Activated CD4-positive, alpha-beta T cell treated with anti-CD3 and anti-CD28 coated beads, Interleukin-2, amount 10 ng/mL, durations not matched to agents 24 days and 14 days (primary cell): Measurements from ENCODE around the gene LAMTOR4. TPM values are rescaled to one million over a fixed set of nuclear protein-coding genes. Genes with fewer than 3 reads are reported as not detected.
A peak's percentile ranks its signal among the peaks of the same experiment; 100 is the strongest.

Experiments
- DNase-seq: peaks from one replicate; pipeline ENCODE4 v3.0.0; 2022
- H3K27ac Mint-ChIP-seq: one replicate; pipeline ENCODE4 v1.8.0; 2022; ENCODE audit warnings: mild to moderate bottlenecking, mixed read lengths
- H3K27me3 Mint-ChIP-seq: one replicate; pipeline ENCODE4 v1.8.0; 2022; ENCODE audit warnings: mixed read lengths
- H3K36me3 Mint-ChIP-seq: one replicate; pipeline ENCODE4 v1.8.0; 2022; ENCODE audit warnings: low read depth, mild to moderate bottlenecking, mixed read lengths
- H3K4me1 Mint-ChIP-seq: one replicate; pipeline ENCODE4 v1.8.0; 2021; ENCODE audit warnings: mixed read lengths
- H3K4me3 Mint-ChIP-seq: one replicate; pipeline ENCODE4 v1.8.0; 2022; ENCODE audit warnings: mild to moderate bottlenecking, moderate library complexity, mixed read lengths
- H3K9me3 Mint-ChIP-seq: one replicate; pipeline ENCODE4 v1.8.0; 2021; ENCODE audit warnings: mixed read lengths
- intact Hi-C: fragments of 100-400 bp; cut with micrococcal nuclease; formaldehyde crosslinking; loops from one replicate; pipeline ENCODE4 v1.15.1; 2023
- total RNA-seq: library from RNA; stranded (reverse); gene quantifications from 2 replicates; pipeline ENCODE4 v1.2.3, GENCODE V29; 2022

LAMTOR4 gene
- total RNA-seq = 123 and 126 TPM in 2 replicates

- DNase-seq = peak; percentile 100
- no peaks in the 10 kb centered on the region for H3K27me3 Mint-ChIP-seq
- H3K4me1 Mint-ChIP-seq = peaks cover 33% of the 10 kb centered on the region
- H3K4me3 Mint-ChIP-seq = peak within 1 kb of the TSS; percentile 99
- no peaks in the 10 kb centered on the region for H3K9me3 Mint-ChIP-seq
- intact Hi-C loops = loop anchor here (1.0 to 5.0 kb wide), 4 partner anchors 10 to 279 kb away; partner anchors contain the start of genes AP4M1, MCM7, MEPCE and TRAPPC14
- H3K27ac Mint-ChIP-seq = peak within 1 kb of the TSS; percentile 99
- peaks cover 26% of the 10 kb centered on the region for H3K36me3 Mint-ChIP-seq
Observed at GRCh38 chr7:100148559-100149328, at the start of gene LAMTOR4. LAMTOR4 (plus strand) TSS chr7:100148918; CDS start chr7:100148973, 55 bp downstream.

DNA sequence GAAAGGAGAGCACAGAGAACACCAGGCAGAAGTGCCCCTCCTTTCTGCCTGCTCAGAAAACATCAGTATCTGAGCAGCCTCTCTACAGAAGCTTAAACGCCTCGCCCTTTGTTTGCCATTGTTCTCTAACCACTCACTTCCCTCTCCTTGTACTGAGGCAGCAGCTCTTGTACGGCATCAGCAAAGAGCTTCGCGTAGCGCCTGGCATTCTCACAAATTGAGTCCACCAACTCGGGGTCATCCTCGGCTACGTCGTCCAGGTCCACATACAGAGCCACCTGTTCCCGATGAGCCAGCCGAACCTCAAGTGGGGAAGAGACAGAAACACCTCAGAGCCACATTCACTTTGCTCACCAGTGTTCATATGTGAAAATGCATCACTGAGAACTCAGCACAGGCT lies 49.3 kb upstream of the LAMTOR4 start:
- no peaks in the 10 kb centered on the region for H3K9me3 Mint-ChIP-seq
- H3K27ac Mint-ChIP-seq = peak overlapping the region; percentile 94
- H3K4me3 Mint-ChIP-seq = peak overlapping the region; percentile 94
- no peaks in the 10 kb centered on the region for H3K27me3 Mint-ChIP-seq
- peaks cover 62% of the 10 kb centered on the region for H3K36me3 Mint-ChIP-seq
- no peak for DNase-seq
- intact Hi-C loops = no loop called here
- peaks cover 41% of the 10 kb centered on the region for H3K4me1 Mint-ChIP-seq

- H3K4me3 Mint-ChIP-seq = peak overlapping the region; percentile 94
- H3K4me1 Mint-ChIP-seq = peaks cover 37% of the 10 kb centered on the region
Observed at GRCh38 chr7:100100420-100101015, 48.2 kb upstream of the LAMTOR4 start.

DNA sequence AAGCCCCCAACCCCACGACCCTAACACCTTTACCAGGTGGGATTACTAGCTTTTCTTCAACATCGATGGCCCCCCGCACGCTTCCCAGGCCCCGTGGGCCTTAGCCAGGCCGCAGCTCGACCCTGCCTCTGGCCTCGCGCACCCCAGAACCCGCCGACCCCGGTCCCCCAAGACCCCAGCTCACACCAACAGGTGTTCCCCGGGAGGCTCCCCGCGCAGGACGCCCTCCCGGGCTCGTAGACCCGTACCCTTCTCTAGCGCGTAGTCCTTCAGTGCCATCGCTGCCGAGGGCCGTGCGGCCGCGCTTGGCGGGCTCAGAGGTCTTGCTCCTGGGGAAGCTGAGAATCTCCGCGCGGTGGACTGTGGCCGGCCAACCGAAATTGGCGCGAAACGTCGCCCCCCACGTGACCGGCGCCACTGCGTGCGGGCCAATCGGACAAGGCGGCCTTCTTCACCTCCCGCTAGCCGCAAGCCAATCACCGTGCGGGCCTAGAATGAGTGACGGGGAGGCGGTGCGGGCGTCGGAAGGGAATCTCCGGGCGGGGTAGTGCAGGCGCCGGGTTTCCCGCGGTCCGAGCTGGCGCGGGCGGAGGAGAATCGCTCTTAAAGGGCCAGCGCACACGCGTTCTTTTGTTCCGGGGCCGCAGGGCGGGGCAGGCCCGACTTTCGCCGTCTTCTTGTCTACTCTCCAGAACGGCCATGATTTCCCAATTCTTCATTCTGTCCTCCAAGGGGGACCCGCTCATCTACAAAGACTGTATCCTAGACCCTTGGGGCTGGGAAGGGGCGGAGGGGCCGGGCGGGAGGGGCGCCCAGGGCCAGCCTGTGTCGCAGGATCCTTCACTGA lies 47.5 kb upstream of the LAMTOR4 start, which contains the start of the genes AP4M1 and MCM7:
Gene AP4M1 (plus strand): TSS at position 628 of the 847 bp plus-strand sequence. CDS start 72 bp downstream, at position 700.
Gene MCM7 (minus strand): TSS at position 382 of the 847 bp plus-strand sequence. CDS start 103 bp downstream, at position 279.
- peak; percentile 99 for DNase-seq
- H3K27ac Mint-ChIP-seq = peak within 1 kb of the TSS; percentile 94
- H3K27me3 Mint-ChIP-seq = no peaks in the 10 kb centered on the region
- intact Hi-C loops = loop anchor here (1.0 to 2.0 kb wide), 7 partner anchors 12 to 751 kb away; partner anchors contain the start of genes CNPY4, LAMTOR4, SLC12A9 and TAF6
- peak within 1 kb of the TSS; percentile 94 for H3K4me3 Mint-ChIP-seq
- peaks cover 35% of the 10 kb centered on the region for H3K4me1 Mint-ChIP-seq
- peaks cover 46% of the 10 kb centered on the region for H3K36me3 Mint-ChIP-seq
- H3K9me3 Mint-ChIP-seq = no peaks in the 10 kb centered on the region

More at GRCh38 chr7:100100420-100101015, 48.2 kb upstream of the LAMTOR4 start:
- Mint-ChIP-seq H3K9me3 (no peaks in the 10 kb centered on the region), H3K27ac (peak overlapping the region; percentile 94), H3K36me3 (peaks cover 52% of the 10 kb centered on the region), H3K27me3 (no peaks in the 10 kb centered on the region)
- intact Hi-C loops = loop anchor here (1.0 to 2.0 kb wide), 8 partner anchors 11 to 752 kb away; partner anchors contain the start of genes CNPY4, LAMTOR4, SLC12A9 and TAF6
- peak; percentile 97 for DNase-seq

- Mint-ChIP-seq H3K27me3 (no peaks in the 10 kb centered on the region), H3K36me3 (peaks cover 43% of the 10 kb centered on the region), H3K4me1 (peaks cover 25% of the 10 kb centered on the region), H3K9me3 (no peaks in the 10 kb centered on the region), H3K4me3 (peak overlapping the region; percentile 94), H3K27ac (no peak overlapping the region)
- intact Hi-C loops = no loop called here
- no peak for DNase-seq
Observed at GRCh38 chr7:100102950-100103840, 45.5 kb upstream of the LAMTOR4 start.

DNA sequence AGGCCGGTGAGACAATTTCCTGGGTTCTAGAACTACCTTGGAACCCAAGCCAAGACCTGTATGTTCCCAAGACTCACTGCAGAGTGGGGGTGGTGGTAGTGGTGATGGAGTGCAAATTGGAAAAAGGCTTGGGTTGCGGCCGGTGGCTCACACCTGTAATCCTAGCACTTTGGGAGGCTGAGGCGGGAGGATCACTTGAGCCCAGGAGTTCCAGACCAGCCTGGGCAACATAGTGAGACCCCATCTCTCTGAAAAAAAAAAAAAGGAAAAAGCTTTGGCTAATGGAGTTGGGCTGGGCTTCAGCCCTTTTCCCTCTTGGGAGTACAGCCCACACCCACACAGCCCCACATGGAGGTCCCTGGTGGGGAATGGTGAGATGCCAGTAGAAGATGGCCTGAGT lies 43.2 kb upstream of the LAMTOR4 start:
- peaks cover 38% of the 10 kb centered on the region for H3K36me3 Mint-ChIP-seq
- intact Hi-C loops = no loop called here
- H3K4me3 Mint-ChIP-seq = no peak overlapping the region
- H3K4me1 Mint-ChIP-seq = peaks cover 5% of the 10 kb centered on the region
- no peaks in the 10 kb centered on the region for H3K27me3 Mint-ChIP-seq
- no peaks in the 10 kb centered on the region for H3K9me3 Mint-ChIP-seq
- H3K27ac Mint-ChIP-seq = no peak overlapping the region
- DNase-seq = no peak

DNA sequence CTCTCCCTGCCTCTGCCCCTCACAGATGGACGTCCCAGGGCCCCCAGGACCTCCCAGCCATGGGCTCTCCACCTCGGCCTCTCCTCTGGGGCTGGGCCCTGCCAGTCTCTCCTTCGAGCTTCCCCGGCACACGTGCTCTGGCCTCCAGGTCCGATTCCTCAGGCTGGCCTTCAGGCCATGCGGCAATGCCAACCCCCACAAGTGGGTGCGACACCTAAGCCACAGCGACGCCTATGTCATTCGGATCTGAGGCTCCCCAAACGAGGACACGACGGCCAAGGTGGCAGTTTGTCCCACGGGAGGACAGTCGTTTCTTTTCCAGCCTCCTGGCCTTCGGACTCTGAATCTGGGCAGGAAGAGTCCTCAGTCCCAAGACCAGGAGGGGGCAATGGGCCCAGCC lies 42.1 kb upstream of the LAMTOR4 start:
- DNase-seq = no peak
- peaks cover 44% of the 10 kb centered on the region for H3K36me3 Mint-ChIP-seq
- no peak overlapping the region for H3K4me3 Mint-ChIP-seq
- H3K9me3 Mint-ChIP-seq = no peaks in the 10 kb centered on the region
- H3K27ac Mint-ChIP-seq = no peak overlapping the region
- intact Hi-C loops = no loop called here
- peaks cover 3% of the 10 kb centered on the region for H3K4me1 Mint-ChIP-seq
- no peaks in the 10 kb centered on the region for H3K27me3 Mint-ChIP-seq

DNA sequence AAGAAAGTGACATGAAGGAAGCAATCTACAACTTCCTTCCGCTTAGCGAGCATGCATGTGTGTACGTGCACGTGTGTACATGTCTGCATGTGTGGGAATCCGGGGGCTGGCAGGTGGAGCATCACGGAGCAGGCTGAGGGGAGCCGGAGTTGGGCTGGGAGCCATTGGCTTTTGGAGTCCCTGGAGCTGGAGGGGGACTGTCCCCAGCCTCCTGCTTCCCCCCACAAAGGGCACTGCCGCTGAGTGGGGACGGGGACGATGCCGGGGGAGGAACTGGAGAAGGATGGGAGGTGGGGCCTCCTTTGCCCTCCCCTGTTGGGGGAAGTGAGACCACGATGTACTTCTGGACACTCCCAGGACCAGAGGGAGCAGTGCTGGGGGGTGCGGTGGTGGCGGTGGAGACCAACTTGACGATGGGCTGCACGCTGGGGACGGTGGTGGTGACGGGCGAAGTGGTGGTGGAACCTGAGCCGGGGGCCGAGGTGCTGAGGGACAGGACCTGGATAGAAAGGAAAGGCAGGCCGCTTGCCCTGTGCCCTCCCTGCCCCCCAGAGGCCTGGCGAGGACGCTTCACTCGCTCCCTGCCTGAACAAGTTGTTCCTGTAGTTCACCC lies 41.5 kb upstream of the LAMTOR4 start:
- no peak overlapping the region for H3K27ac Mint-ChIP-seq
- H3K4me3 Mint-ChIP-seq = no peak overlapping the region
- H3K36me3 Mint-ChIP-seq = peaks cover 46% of the 10 kb centered on the region
- no peaks in the 10 kb centered on the region for H3K27me3 Mint-ChIP-seq
- intact Hi-C loops = no loop called here
- peaks cover 3% of the 10 kb centered on the region for H3K4me1 Mint-ChIP-seq
- DNase-seq = no peak
- H3K9me3 Mint-ChIP-seq = no peaks in the 10 kb centered on the region

GRCh38 chr7:100107890-100108289 lies 40.8 kb upstream of the LAMTOR4 start:
- intact Hi-C loops = no loop called here
- Mint-ChIP-seq H3K4me3 (no peak overlapping the region), H3K9me3 (no peaks in the 10 kb centered on the region), H3K27ac (no peak overlapping the region), H3K36me3 (peaks cover 50% of the 10 kb centered on the region), H3K27me3 (no peaks in the 10 kb centered on the region), H3K4me1 (no peaks in the 10 kb centered on the region)
- DNase-seq = no peak

DNA sequence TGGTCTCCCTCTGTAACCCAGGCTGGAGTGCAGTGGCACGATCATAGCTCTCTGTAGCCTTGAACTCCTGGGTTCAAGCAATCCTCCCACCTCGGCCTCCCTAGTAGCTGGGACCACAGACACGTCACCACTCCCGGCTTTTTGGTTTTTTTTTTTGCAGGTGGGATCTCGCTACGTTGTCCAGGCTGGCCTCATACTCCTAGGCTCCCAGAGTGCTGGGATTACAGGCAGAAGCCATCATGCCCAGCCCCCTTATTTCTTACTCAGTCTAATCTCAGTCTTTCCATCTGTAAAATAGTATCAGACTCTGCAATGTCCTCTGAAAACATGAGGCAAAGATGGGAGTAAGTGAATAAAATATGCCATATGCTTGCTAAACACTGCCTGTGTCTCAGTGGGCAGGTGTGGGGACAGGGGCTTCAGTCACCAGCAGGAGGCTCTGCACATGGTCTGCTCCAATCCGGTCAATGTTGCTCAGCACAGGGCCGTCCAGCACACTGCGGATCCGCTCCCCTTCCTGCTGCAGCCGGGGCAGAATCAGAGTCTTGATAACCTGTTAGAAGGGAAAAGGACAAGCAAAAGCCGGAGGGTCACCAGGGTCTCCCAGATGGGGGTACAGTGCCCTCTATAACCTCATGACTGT lies 39.1 kb upstream of the LAMTOR4 start:
- peaks cover 50% of the 10 kb centered on the region for H3K36me3 Mint-ChIP-seq
- H3K27ac Mint-ChIP-seq = no peak overlapping the region
- H3K4me1 Mint-ChIP-seq = no peaks in the 10 kb centered on the region
- intact Hi-C loops = no loop called here
- H3K27me3 Mint-ChIP-seq = no peaks in the 10 kb centered on the region
- DNase-seq = no peak
- H3K9me3 Mint-ChIP-seq = no peaks in the 10 kb centered on the region
- H3K4me3 Mint-ChIP-seq = no peak overlapping the region

DNA sequence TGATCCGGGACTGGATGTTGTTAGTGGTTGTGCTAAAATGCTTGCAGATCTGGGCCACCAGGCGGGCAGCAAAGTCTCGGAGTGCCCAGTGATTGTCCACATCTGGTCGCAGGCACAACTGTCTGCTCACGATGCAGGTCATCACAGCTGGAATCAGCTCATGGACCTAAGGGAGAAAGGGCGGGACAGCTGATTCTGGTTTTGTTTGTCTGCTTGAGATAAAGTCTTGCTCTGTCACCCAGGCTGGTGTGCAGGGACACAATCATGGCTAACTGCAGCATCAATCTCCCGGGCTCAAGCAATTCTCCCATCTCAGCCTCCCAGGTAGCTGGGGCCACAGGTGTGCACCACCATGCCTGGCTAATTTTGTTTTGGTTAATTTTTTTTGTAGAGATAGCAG lies 37.6 kb upstream of the LAMTOR4 start:
- no peaks in the 10 kb centered on the region for H3K9me3 Mint-ChIP-seq
- peaks cover 53% of the 10 kb centered on the region for H3K36me3 Mint-ChIP-seq
- H3K4me3 Mint-ChIP-seq = no peak overlapping the region
- H3K27ac Mint-ChIP-seq = no peak overlapping the region
- peaks cover 2% of the 10 kb centered on the region for H3K4me1 Mint-ChIP-seq
- no peaks in the 10 kb centered on the region for H3K27me3 Mint-ChIP-seq
- intact Hi-C loops = no loop called here
- no peak for DNase-seq

GRCh38 chr7:100111914-100112313 lies 36.8 kb upstream of the LAMTOR4 start:
- no peak overlapping the region for H3K27ac Mint-ChIP-seq
- H3K36me3 Mint-ChIP-seq = peaks cover 50% of the 10 kb centered on the region
- peaks cover 2% of the 10 kb centered on the region for H3K4me1 Mint-ChIP-seq
- no peaks in the 10 kb centered on the region for H3K9me3 Mint-ChIP-seq
- no peaks in the 10 kb centered on the region for H3K27me3 Mint-ChIP-seq
- H3K4me3 Mint-ChIP-seq = no peak overlapping the region
- intact Hi-C loops = no loop called here
- DNase-seq = no peak
